Measurements from ENCODE around the gene TBX5. TPM values are rescaled to one million over a fixed set of nuclear protein-coding genes. Genes with fewer than 3 reads are reported as not detected.

TBX5 gene
- total RNA-seq, 1 donor from 2014 or later = not detected

DNA sequence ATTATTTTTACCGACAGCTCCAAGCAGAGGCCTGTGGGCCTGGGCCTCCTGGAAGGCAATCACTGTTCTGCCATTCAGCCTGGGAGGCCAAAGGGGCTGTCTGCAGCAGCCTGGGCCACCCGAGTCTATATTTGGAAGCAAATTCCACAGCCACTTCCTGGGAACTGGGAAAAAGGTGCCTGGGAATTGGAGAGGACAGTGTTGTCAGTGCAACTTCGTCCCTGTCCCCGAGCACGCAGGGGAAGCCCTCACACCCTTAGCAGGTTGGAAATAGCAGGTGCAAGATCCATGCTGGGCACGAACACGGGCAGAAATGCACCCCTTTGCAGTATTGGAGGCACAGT, 9.6 kb upstream of the TBX5 start:
- no peaks in the 10 kb centered on the region for H3K4me1 Mint-ChIP-seq
- no peak overlapping the region for H3K27ac Mint-ChIP-seq (ENCODE audit: unreplicated experiment)
- TF ChIP-seq, protein P1, sequence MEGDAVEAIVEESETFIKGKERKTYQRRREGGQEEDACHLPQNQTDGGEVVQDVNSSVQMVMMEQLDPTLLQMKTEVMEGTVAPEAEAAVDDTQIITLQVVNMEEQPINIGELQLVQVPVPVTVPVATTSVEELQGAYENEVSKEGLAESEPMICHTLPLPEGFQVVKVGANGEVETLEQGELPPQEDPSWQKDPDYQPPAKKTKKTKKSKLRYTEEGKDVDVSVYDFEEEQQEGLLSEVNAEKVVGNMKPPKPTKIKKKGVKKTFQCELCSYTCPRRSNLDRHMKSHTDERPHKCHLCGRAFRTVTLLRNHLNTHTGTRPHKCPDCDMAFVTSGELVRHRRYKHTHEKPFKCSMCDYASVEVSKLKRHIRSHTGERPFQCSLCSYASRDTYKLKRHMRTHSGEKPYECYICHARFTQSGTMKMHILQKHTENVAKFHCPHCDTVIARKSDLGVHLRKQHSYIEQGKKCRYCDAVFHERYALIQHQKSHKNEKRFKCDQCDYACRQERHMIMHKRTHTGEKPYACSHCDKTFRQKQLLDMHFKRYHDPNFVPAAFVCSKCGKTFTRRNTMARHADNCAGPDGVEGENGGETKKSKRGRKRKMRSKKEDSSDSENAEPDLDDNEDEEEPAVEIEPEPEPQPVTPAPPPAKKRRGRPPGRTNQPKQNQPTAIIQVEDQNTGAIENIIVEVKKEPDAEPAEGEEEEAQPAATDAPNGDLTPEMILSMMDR (conservative IDR thresholded peaks at IDR 0.05) = no peak
- peaks cover 99% of the 10 kb centered on the region for H3K27me3 Mint-ChIP-seq (ENCODE audit: low read depth)
- no peaks in the 10 kb centered on the region for H3K9me3 Mint-ChIP-seq
- H3K36me3 Mint-ChIP-seq (ENCODE audit: low read depth) = no peaks in the 10 kb centered on the region
- H3K4me3 Mint-ChIP-seq = no peak overlapping the region
- DNase-seq (ENCODE audit: low read depth, low spot score) = no peak

DNA sequence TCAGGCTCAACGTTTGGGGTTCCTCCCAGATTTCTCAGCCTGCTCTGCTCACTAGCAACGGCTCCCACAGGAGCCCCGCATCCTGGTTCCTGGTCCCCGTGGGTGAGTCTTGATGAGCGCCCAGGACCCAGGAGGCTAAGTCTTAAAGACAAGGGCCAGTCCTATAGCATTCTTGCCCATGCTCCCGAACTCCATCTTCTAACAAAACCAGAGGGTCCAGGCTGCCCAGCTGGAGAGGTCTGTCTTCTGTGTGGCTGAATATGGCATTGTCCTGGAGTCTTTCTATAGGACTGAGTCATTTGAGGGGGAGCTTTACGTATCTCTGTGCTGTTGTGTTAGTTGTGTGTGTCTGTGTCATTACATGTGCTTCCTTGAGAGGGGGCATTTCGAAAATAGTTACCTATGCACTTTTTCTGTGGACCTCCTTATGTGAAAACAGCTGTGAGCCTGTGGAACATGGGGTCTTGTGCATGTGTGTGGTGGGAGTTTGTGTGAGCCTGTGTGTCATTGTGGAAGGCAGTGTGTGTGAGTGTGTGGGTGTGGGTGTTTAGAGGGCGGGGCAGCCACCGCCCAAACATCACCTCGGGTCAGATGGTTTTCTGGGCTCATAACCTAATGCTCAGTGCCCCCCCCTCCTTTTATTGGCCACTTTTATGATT, 9.1 kb upstream of the TBX5 start:
- H3K4me1 Mint-ChIP-seq = no peaks in the 10 kb centered on the region
- TF ChIP-seq, protein P1 (conservative IDR thresholded peaks at IDR 0.05) = no peak
- no peak overlapping the region for H3K27ac Mint-ChIP-seq (ENCODE audit: unreplicated experiment)
- no peaks in the 10 kb centered on the region for H3K36me3 Mint-ChIP-seq (ENCODE audit: low read depth)
- no peak for DNase-seq (ENCODE audit: low read depth, low spot score)
- H3K4me3 Mint-ChIP-seq = no peak overlapping the region
- no peaks in the 10 kb centered on the region for H3K9me3 Mint-ChIP-seq
- H3K27me3 Mint-ChIP-seq (ENCODE audit: low read depth) = peaks cover 99% of the 10 kb centered on the region

DNA sequence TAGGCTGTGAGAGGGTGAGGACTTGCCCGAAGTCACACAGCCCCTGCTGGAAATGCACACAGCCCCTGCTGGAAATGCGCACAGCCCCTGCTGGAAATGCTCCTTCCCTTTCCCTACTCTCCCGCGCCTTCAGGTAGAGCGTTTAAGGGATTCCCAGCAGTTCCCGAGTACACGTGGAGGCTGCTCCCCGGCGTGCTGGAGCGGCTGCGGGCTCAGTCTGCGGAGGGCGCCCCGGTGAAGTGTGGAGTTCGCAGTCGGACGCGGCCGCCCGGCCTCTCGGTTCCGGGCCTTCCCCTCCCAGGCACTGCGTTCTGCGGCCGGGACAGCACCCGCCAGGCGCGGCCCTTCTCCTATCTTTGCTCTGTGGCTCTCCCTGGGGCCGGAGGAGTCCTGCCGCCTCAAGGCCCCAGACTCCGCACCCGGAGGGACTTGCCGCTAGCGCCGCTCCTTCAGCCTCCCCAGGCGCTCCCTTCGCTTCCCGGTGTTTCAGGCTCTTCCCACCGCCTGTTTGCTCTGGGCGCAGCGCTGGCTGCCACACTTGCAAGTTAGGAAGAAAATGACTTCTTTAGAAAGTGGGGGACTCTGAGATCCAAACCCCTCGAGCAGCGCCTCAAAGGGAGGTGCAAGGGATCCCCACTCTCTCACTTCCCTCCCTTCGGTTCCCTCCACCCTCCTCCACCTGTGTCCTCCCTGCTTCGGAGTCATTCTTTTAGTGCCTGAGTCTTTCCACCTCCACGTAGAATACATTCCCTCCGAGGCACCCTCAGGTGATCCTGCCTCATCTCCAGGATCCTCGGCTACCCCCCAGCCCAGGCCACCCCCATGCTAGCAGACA, 8.3 kb upstream of the TBX5 start:
- H3K9me3 Mint-ChIP-seq = no peaks in the 10 kb centered on the region
- H3K36me3 Mint-ChIP-seq (ENCODE audit: low read depth) = no peaks in the 10 kb centered on the region
- peaks cover 99% of the 10 kb centered on the region for H3K27me3 Mint-ChIP-seq (ENCODE audit: low read depth)
- H3K4me1 Mint-ChIP-seq = no peaks in the 10 kb centered on the region
- no peak overlapping the region for H3K4me3 Mint-ChIP-seq
- no peak overlapping the region for H3K27ac Mint-ChIP-seq (ENCODE audit: unreplicated experiment)
- no peak for DNase-seq (ENCODE audit: low read depth, low spot score)
- TF ChIP-seq, protein P1 (conservative IDR thresholded peaks at IDR 0.05) = no peak

DNA sequence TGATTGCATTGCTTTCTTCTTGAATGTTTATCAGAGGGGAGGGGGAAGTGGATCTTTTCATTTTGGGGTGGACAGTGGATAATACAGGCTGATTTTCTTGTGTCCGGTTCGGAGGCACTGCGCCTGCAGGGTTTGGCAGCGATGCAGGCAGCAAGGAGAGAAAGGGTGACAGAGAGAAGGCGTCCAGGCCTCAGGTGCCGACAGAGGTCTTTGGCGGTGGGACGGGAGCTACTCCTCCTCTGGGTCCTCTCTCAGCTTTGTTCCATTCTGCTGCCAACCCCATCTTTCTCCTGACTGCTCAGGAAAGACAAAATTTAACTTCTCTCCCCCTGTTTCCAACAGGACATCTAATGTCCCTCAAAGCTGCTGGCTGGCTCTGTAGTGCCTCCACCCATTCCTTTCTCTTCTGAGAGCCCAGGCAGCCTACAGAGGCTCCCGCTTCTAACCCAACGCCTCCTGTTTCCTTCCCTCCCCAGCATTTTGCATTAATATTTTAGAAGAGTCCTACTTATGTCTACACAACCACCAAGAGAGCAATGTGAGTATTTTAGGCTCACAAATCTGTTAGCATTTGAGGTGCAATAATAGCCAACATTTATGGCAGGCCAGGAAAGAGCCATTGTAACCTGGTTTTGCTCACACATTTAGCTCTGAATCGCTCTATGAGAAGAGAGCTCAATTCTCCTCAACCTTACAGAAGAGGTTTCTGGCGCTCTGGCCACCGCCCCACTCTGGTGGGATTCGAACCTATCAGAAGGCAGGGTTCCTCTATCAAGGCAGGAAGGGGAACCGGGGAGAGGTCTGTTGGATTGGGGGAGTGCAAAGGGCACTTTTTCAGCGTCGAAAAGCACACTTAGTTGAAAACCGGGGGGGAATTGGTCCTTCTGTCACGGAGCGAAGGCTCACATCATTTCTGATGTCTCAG, 7.1 kb upstream of the TBX5 start:
- H3K27me3 Mint-ChIP-seq (ENCODE audit: low read depth) = peaks cover 99% of the 10 kb centered on the region
- H3K4me1 Mint-ChIP-seq = no peaks in the 10 kb centered on the region
- no peaks in the 10 kb centered on the region for H3K36me3 Mint-ChIP-seq (ENCODE audit: low read depth)
- no peaks in the 10 kb centered on the region for H3K9me3 Mint-ChIP-seq
- H3K4me3 Mint-ChIP-seq = no peak overlapping the region
- no peak for DNase-seq (ENCODE audit: low read depth, low spot score)
- TF ChIP-seq, protein P1 (conservative IDR thresholded peaks at IDR 0.05) = no peak
- no peak overlapping the region for H3K27ac Mint-ChIP-seq (ENCODE audit: unreplicated experiment)

DNA sequence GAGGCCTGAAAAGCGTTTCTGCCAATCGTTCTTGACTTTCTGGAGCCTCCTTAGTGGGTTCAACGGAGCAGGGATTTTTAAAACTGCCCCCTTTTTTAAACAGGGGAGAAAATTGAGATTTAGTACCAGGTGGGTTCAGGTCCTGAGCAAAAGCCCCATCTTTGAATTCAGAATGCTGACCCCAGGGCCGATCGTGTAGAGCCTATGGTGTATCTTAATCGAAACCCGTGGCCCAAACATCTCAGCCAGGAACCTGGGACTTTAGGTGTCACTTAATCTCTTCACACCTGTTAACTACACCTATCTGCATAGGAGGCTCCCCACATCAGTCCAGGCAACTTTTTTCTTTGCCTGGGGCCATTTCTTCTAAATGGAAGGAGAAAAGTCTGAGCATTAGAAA, 6.4 kb upstream of the TBX5 start:
- TF ChIP-seq, protein P1 (conservative IDR thresholded peaks at IDR 0.05) = no peak
- H3K9me3 Mint-ChIP-seq = no peaks in the 10 kb centered on the region
- DNase-seq (ENCODE audit: low read depth, low spot score) = no peak
- H3K4me1 Mint-ChIP-seq = no peaks in the 10 kb centered on the region
- peaks cover 99% of the 10 kb centered on the region for H3K27me3 Mint-ChIP-seq (ENCODE audit: low read depth)
- no peak overlapping the region for H3K27ac Mint-ChIP-seq (ENCODE audit: unreplicated experiment)
- no peaks in the 10 kb centered on the region for H3K36me3 Mint-ChIP-seq (ENCODE audit: low read depth)
- H3K4me3 Mint-ChIP-seq = no peak overlapping the region

Data from neural crest cell (in vitro differentiated cells).